Measurements from ENCODE around the gene MLLT10.
A peak's percentile ranks its signal among the peaks of the same experiment; 100 is the strongest.

MLLT10 gene

GRCh38 chr10:21688009-21688332 is 153.9 kb downstream of the MLLT10 start:
- no peak for TF ChIP-seq CTCF (conservative IDR thresholded peaks at IDR 0.05; ENCODE audit: low read depth, low read length)
- no peak for DNase-seq (ENCODE audit: low read depth)
- H3K4me3 ChIP-seq (ENCODE audit: low read depth, low read length), result no peak overlapping the region

GRCh38 chr10:21688870-21689269 is 154.8 kb downstream of the MLLT10 start:
- no peak for DNase-seq (ENCODE audit: low read depth)

GRCh38 chr10:21689881-21690280 is 155.8 kb downstream of the MLLT10 start:
- TF ChIP-seq CTCF (conservative IDR thresholded peaks at IDR 0.05; ENCODE audit: low read depth, low read length), result no peak

More at GRCh38 chr10:21688870-21689269, 154.8 kb downstream of the MLLT10 start:
- no peak for TF ChIP-seq CTCF (conservative IDR thresholded peaks at IDR 0.05; ENCODE audit: low read depth, low read length)
- no peak overlapping the region for H3K4me3 ChIP-seq (ENCODE audit: low read depth, low read length)

GRCh38 chr10:21692916-21693315 is 158.9 kb downstream of the MLLT10 start:
- TF ChIP-seq CTCF (conservative IDR thresholded peaks at IDR 0.05; ENCODE audit: low read depth, low read length), result no peak
- DNase-seq (ENCODE audit: low read depth), result no peak
- H3K4me3 ChIP-seq (ENCODE audit: low read depth, low read length), result no peak overlapping the region

More at GRCh38 chr10:21689881-21690280, 155.8 kb downstream of the MLLT10 start:
- DNase-seq (ENCODE audit: low read depth), result no peak
- H3K4me3 ChIP-seq (ENCODE audit: low read depth, low read length), result no peak overlapping the region

GRCh38 chr10:21693418-21693817 is 159.4 kb downstream of the MLLT10 start:
- TF ChIP-seq CTCF (conservative IDR thresholded peaks at IDR 0.05; ENCODE audit: low read depth, low read length), result no peak
- no peak for DNase-seq (ENCODE audit: low read depth)
- no peak overlapping the region for H3K4me3 ChIP-seq (ENCODE audit: low read depth, low read length)

- no peak for TF ChIP-seq CTCF (conservative IDR thresholded peaks at IDR 0.05; ENCODE audit: low read depth, low read length)
- DNase-seq (ENCODE audit: low read depth), result peak; percentile 29
- no peak overlapping the region for H3K4me3 ChIP-seq (ENCODE audit: low read depth, low read length)
Measured at GRCh38 chr10:21694631-21695030, 160.6 kb downstream of the MLLT10 start.

- DNase-seq (ENCODE audit: low read depth), result no peak
Measured at GRCh38 chr10:21696302-21696701, 162.3 kb downstream of the MLLT10 start.

More at GRCh38 chr10:21696302-21696701, 162.3 kb downstream of the MLLT10 start:
- no peak for TF ChIP-seq CTCF (conservative IDR thresholded peaks at IDR 0.05; ENCODE audit: low read depth, low read length)
- H3K4me3 ChIP-seq (ENCODE audit: low read depth, low read length), result no peak overlapping the region

All from choroid plexus epithelial cell (primary cell).